ENCODE measurements around the gene KRTAP5-1. TPM values are rescaled to one million over a fixed set of nuclear protein-coding genes. Genes with fewer than 3 reads are reported as not detected.

Gene KRTAP5-1
- total RNA-seq, 4 donors from 2014 or later: not detected

DNA sequence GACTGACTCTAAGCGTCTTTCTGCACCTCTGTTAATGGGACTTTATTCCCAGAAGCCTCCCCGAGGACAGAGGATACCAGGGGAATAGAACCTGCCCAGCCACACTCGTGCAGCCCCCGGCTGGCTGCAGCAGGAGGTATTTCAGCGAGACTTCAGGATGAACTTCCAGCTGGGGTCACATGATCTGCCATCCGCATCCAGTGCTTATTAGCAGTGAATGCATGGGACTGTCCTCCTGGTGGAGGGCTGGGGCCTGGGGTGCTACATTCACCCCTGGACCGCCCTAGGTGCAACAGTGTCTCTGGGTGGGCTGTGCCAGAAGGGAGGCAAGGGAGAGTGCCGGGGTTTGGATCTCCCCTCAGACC is 14.6 kb downstream of the KRTAP5-1 start:
- intact Hi-C loops (cut with DNase I; ENCODE audit: low total_unique reads) (loop anchor here (5.0 kb wide), 1 partner anchor 258 kb away; no protein-coding TSS in a partner anchor), in situ Hi-C loops (cut with MboI; ENCODE audit: low sequenced_read_pairs in 4 of 4) (no loop called here)
- Histone ChIP-seq H3K9me3 (no peaks in the 10 kb centered on the region), H3K4me1 (peaks cover 5 to 74% of the 10 kb centered on the region in 2 donors), H3K36me3 (no peaks in the 10 kb centered on the region), H3K4me3 (peak overlapping the region in 2 of 4 donors; percentile 54 to 62), H3K27ac (peak overlapping the region in 3 of 4 donors; percentile 83 to 91 (median 86)), H3K27me3 (no peaks in the 10 kb centered on the region)
- no peak for TF ChIP-seq POLR2A (IDR thresholded peaks at IDR 0.05)
- TF ChIP-seq, protein P1, sequence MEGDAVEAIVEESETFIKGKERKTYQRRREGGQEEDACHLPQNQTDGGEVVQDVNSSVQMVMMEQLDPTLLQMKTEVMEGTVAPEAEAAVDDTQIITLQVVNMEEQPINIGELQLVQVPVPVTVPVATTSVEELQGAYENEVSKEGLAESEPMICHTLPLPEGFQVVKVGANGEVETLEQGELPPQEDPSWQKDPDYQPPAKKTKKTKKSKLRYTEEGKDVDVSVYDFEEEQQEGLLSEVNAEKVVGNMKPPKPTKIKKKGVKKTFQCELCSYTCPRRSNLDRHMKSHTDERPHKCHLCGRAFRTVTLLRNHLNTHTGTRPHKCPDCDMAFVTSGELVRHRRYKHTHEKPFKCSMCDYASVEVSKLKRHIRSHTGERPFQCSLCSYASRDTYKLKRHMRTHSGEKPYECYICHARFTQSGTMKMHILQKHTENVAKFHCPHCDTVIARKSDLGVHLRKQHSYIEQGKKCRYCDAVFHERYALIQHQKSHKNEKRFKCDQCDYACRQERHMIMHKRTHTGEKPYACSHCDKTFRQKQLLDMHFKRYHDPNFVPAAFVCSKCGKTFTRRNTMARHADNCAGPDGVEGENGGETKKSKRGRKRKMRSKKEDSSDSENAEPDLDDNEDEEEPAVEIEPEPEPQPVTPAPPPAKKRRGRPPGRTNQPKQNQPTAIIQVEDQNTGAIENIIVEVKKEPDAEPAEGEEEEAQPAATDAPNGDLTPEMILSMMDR (IDR thresholded peaks at IDR 0.05 in 4 of 5, conservative IDR thresholded peaks at IDR 0.05 in 1 of 5): no peak
- DNase-seq (no peak), ATAC-seq (no peak)

DNA sequence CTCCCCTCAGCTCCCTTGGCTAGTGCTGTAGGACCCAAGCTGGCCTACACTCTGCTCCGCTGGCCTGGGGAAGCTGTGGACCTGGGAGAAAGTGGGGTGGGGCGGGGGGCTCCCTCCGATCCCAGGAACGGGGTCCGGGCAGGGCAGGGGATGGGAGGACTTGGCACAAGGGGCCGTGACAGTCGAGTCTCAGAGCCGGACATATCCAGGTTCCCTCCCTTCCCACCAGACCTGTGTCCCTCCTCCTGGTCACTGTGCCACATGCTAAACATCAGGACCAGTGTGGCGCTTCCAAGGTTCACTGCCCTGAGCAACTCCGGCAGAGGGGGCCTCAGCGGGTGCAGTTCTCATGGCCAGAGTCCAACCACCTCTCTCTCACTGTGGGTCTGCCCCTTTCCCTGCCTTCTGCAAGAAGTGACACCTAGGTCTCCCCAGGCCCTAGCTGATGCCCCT is 15.1 kb downstream of the KRTAP5-1 start:
- Histone ChIP-seq H3K27me3 (no peaks in the 10 kb centered on the region), H3K27ac (peak overlapping the region in 3 of 4 donors; percentile 83 to 91 (median 86)), H3K9me3 (no peaks in the 10 kb centered on the region), H3K4me1 (peaks cover 5 to 78% of the 10 kb centered on the region in 2 donors), H3K36me3 (no peaks in the 10 kb centered on the region), H3K4me3 (no peak overlapping the region)
- TF ChIP-seq POLR2A (IDR thresholded peaks at IDR 0.05): no peak
- TF ChIP-seq, protein P1 (IDR thresholded peaks at IDR 0.05 in 4 of 5, conservative IDR thresholded peaks at IDR 0.05 in 1 of 5): no peak
- DNase-seq (no peak), ATAC-seq (no peak)
- in situ Hi-C loops (cut with MboI; ENCODE audit: low sequenced_read_pairs in 4 of 4): no loop called here
- intact Hi-C loops (cut with DNase I; ENCODE audit: low total_unique reads): loop anchor here (5.0 kb wide), 1 partner anchor 258 kb away; no protein-coding TSS in a partner anchor

GRCh38 chr11:1569251-1569780 is 15.8 kb downstream of the KRTAP5-1 start:
- Histone ChIP-seq H3K9me3 (no peaks in the 10 kb centered on the region), H3K36me3 (no peaks in the 10 kb centered on the region), H3K27me3 (no peaks in the 10 kb centered on the region), H3K27ac (peak overlapping the region in 3 of 4 donors; percentile 83 to 91 (median 86)), H3K4me1 (peaks cover 3 to 84% of the 10 kb centered on the region in 2 donors), H3K4me3 (no peak overlapping the region)
- ATAC-seq (no peak), DNase-seq (no peak)
- in situ Hi-C loops (cut with MboI; ENCODE audit: low sequenced_read_pairs in 4 of 4) (no loop called here), intact Hi-C loops (cut with DNase I; ENCODE audit: low total_unique reads) (loop anchor here (5.0 kb wide), 1 partner anchor 178 kb away; no protein-coding TSS in a partner anchor)
- TF ChIP-seq POLR2A (IDR thresholded peaks at IDR 0.05): no peak
- TF ChIP-seq, protein P1 (IDR thresholded peaks at IDR 0.05 in 4 of 5, conservative IDR thresholded peaks at IDR 0.05 in 1 of 5): no peak

- Histone ChIP-seq H3K36me3 (no peaks in the 10 kb centered on the region), H3K27ac (peak overlapping the region in 3 of 4 donors; percentile 67 to 91 (median 86)), H3K27me3 (no peaks in the 10 kb centered on the region), H3K9me3 (no peaks in the 10 kb centered on the region), H3K4me3 (no peak overlapping the region), H3K4me1 (peaks cover 0 to 83% of the 10 kb centered on the region in 2 donors)
- ATAC-seq (no peak), DNase-seq (no peak)
- in situ Hi-C loops (cut with MboI; ENCODE audit: low sequenced_read_pairs in 4 of 4) (no loop called here), intact Hi-C loops (cut with DNase I; ENCODE audit: low total_unique reads) (loop anchor here (5.0 kb wide), 1 partner anchor 179 kb away; no protein-coding TSS in a partner anchor)
- TF ChIP-seq POLR2A (IDR thresholded peaks at IDR 0.05): no peak
- TF ChIP-seq, protein P1 (IDR thresholded peaks at IDR 0.05 in 4 of 5, conservative IDR thresholded peaks at IDR 0.05 in 1 of 5): no peak
Measured at GRCh38 chr11:1568441-1568911, 16.6 kb downstream of the KRTAP5-1 start.
